A204.1 (cell line): Measurements from ENCODE around the gene PAPPA2.

ENCODE experiments used
- FAIRE-seq: peaks from 2 replicates; lab custom pipeline; 2012; peaks lifted over from hg19 to GRCh38; lab: Jason Lieb, UNC

PAPPA2 gene

GRCh38 chr1:176863613-176864012 lies 400.6 kb downstream of the PAPPA2 start:
- no peak for FAIRE-seq

DNA sequence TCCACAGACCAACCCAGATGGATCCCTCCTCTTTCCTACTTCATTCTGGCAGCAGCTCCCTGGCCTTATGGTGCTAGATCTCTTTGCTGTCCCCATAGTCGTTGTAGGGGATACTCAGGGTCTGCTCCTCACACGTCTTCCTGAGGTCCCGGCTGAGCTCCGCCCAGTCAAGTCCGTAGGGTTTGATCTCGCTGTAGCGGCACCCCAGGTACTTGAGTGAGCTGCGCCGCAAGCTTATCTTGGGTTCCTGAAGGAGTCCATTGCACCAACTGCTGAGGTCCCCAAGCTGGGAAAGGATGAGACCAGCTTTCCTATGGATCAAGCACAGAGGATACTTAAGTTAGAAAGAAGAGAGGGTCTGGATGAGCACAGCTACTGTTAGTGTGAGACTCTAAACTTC lies 401.2 kb downstream of the PAPPA2 start:
- no peak for FAIRE-seq

GRCh38 chr1:176866011-176866714 lies 403.2 kb downstream of the PAPPA2 start:
- FAIRE-seq = no peak

- no peak for FAIRE-seq
Observed at GRCh38 chr1:176869577-176869976, 406.6 kb downstream of the PAPPA2 start.

GRCh38 chr1:176876966-176877515 lies 414.1 kb downstream of the PAPPA2 start:
- no peak for FAIRE-seq

- no peak for FAIRE-seq
Observed at GRCh38 chr1:176877557-176877956, 414.6 kb downstream of the PAPPA2 start.

DNA sequence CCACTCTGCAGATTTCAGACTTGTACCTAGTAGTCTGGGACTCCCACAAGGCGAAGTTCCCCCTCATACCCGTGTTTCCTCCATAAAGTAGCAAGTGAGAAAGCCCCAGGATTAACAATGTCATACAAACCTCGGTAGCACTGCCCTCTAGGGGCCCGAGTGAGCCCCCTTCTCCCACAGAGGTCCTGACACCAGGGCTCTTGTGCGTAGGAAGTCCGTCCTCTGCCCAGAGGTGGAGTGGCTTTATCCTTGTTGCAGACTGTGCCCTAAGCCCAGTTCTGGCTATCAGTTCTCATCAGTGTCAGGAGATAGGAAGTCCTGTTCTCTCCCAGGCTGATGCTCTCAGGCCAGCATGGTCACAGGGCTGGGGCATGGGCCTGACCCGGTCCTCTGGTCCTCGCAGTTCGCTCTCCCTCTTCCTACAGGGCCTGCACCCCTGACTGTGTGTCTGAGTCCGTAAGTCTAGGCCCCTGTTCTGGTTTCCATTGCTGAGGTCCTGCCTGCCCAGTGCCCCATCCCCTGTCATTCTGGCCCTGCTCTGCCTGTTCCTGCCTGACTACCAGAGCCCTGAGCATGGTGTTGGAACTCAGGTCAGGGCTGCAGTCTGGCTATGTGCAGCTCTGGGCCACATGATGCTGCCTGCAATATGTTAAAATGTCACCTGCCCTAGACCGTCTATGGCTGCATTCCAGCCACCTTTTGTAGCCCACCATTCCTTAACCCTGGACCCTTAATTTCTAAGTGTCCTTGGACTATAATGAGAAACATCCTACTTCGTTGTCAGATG lies 416.0 kb downstream of the PAPPA2 start:
- no peak for FAIRE-seq

DNA sequence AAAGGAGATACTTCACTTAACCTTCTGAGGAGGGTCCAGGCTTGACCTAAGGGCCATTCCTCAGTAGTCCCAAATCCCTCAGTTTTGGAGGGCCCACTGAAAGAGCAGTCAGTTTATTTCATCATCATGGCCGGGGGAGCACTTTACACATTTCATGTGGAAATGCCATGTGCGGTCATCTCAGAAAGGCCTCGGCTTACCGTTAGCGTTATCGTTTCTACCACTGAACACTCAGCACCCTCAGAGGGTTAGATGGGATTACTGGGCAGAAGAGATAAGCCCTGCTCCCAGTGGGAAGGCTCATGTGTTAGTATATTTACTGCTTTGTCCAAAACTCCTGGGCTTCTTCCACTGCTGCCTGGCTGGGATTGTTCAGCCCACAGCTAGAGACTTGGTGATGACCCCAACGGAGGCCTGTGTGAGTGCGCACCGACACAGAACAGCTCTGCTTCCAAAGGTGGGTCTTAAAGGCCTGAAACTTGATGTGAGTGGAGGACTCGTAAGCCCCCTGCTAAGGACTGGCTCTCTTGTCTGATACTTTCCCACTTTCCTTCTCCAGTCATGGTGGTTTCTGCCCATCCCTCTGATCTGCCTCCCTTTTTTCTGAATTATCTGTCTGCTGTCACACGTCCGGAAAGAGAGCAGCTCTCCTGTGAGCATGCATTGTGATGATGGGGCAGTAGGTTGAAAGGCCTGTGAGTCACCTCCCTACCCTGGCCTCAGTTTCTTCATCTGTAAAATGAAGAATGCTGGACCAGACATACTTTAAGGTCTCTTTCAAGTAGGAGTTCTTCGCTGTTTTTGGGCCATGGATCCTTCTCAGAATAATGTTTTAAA lies 417.0 kb downstream of the PAPPA2 start:
- no peak for FAIRE-seq

GRCh38 chr1:176880955-176881595 lies 418.1 kb downstream of the PAPPA2 start:
- FAIRE-seq = no peak

GRCh38 chr1:176884286-176884685 lies 421.3 kb downstream of the PAPPA2 start:
- FAIRE-seq = no peak

DNA sequence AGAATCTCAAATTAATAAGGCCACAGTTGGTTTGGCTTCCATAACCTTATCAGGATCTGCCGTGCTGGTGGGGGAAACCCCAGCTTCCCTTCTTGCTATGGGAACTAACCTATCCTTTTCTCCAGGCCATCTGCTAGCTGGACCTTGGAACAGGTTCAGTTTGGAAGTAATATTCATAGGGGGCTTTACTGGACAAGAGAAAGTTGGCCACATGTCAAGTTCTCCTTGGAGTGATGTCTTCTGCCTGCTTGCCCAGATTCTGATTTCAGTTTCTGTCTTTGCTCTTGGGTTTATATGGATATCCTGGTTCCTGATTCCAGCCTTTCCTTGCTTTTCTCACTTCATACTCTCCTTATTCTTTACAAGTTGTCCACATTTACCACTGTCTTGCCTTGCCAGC lies 421.9 kb downstream of the PAPPA2 start:
- FAIRE-seq = no peak

DNA sequence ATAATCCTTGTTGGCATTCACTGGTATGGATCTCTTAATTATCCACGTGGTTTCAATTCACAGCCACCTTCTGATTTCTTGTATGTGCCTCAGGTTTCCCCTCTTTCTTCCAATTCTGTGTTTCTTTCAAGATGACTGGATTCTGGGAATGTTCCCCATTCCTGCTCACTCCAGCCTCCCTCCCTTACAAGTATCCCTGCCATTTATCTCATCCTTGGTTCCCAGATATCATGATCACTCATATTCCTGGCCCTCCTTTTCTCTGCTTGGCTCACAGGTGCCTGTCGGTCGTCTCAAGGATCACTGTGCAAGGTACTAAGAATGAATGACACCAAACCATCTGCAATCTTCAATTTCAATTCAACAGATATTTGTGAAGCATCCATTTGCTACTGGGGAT lies 422.4 kb downstream of the PAPPA2 start:
- FAIRE-seq = no peak

DNA sequence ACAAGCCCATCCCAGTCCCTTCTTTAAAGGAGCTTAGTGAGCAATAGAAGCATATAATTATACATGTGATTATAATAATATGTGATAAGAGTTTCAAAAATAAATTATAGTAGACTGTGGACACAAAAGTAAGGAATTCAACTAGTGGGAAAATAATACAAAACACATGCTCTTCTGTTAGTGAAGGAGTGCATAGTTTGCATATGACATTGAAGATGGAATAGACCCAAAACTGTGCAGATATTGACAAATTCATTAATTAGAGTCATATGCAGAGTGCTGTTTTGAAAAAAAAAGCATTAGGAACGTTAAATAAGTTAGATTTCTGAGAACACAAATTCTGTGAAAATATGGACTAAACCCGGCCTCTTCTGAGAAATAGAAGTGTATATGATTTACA lies 422.8 kb downstream of the PAPPA2 start:
- no peak for FAIRE-seq

DNA sequence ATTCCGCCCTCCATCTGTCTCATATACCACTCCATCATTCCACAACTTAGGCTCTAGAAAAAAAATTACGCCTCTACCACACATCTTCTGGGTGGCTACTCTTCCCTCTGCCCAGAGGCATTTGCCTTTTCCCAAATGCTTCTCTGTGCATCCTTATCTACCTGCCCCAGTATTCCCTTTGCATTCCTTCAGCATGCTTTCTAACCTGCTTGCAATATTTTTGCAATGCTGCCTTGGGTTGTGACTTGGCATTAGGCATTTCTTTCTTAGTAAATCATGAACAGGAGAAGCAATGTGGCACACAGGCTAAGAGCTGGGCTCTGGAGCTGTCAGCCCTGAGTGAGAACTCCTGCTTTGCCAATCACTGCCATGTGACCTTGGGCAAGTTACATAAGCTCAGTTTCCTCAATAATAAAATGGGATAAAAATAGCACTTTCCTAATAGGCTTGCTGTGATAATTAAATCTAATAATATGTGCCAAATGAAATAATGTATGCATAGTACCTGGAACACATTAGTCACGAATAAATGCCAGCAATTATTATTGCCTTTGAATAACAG lies 425.6 kb downstream of the PAPPA2 start:
- FAIRE-seq = no peak

GRCh38 chr1:176893625-176894352 lies 430.8 kb downstream of the PAPPA2 start:
- FAIRE-seq = no peak

DNA sequence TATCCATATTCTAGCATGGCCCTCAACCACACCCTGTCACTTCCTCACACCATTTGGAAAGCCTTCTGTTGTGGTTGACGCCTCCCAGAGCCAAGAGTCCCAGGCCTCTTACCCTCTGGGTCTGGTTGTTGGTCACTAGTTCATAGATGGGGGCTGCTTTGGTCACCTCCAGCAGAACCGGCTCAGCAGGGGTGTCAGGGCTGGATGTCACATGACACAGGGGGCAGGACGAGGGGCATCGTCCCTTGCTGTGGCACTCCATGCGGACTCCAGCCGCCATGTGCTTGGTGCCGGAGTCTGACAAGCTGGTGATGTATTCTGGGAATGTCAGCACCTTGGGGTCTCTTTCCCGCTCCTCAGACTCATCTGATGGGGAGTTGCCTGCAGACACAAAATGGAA lies 431.5 kb downstream of the PAPPA2 start:
- FAIRE-seq = no peak
